Suprapubic skin (tissue), 4 donors: Measurements from ENCODE around the gene TRIM60. TPM values are rescaled to one million over a fixed set of nuclear protein-coding genes. Genes with fewer than 3 reads are reported as not detected.
"Not testable (repeated sequence)": the region's sequence is repeated elsewhere in the genome, so short reads cannot be mapped to it uniquely, and the experiment has no call there.

Source experiments
- DNase-seq, 2 donors: peaks; one replicate each; pipeline ENCODE4 v3.0.0-alpha.2; 2019; ENCODE audit warnings: low spot score in 2 of 2
- H3K27ac ChIP-seq: fragments of 200-600 bp; sonication (generic); one replicate; pipeline ENCODE4 v1.5.1; 2019
- H3K27me3 ChIP-seq: fragments of 200-600 bp; sonication (generic); one replicate; pipeline ENCODE4 v1.5.1; 2019
- H3K36me3 ChIP-seq: fragments of 200-600 bp; sonication (generic); one replicate; pipeline ENCODE4 v1.5.1; 2019
- H3K4me1 ChIP-seq: fragments of 200-600 bp; sonication (generic); one replicate; pipeline ENCODE4 v1.5.1; 2019
- H3K4me3 ChIP-seq: fragments of 200-600 bp; sonication (generic); one replicate; pipeline ENCODE4 v1.5.1; 2019; ENCODE audit warnings: mild to moderate bottlenecking
- H3K9me3 ChIP-seq: fragments of 200-600 bp; sonication (generic); one replicate; pipeline ENCODE4 v1.5.1; 2019
- EP300 ChIP-seq: sonication (generic); formaldehyde crosslinking; IDR thresholded peaks from one replicate; pipeline ENCODE4 v1.6.1; 2017; ENCODE audit warnings: antibody characterized with exemption
- POLR2A ChIP-seq, 2 donors: fragments of 450-650 bp; IDR thresholded peaks; one replicate each; pipeline ENCODE4 v1.6.1; 2017; ENCODE audit warnings: antibody characterized with exemption in 2 of 2, mild to moderate bottlenecking in 2 of 2, moderate library complexity in 2 of 2
- POLR2AphosphoS5 ChIP-seq, 3 donors: sonication (generic); formaldehyde crosslinking; IDR thresholded peaks; one replicate each; pipeline ENCODE4 v1.6.1; 2017; ENCODE audit warnings: antibody characterized with exemption in 3 of 3
- WGBS: methylation state at CpG from one replicate; pipeline ENCODE4 v1.1.5; 2018; 5-methylcytosine and 5-hydroxymethylcytosine counted together
- total RNA-seq, 4 donors: library from RNA; depleted of rRNA; stranded (reverse); fragments of >200 nt; gene quantifications; one replicate each; pipeline ENCODE4 v1.1.0, GENCODE V29; 2016
- TF ChIP-seq, protein P1 (sequence below), 2 donors: fragments of 200-600 bp in 1 of 2; fragments of 450-650 bp in 1 of 2; sonication (generic) in 1 of 2; IDR thresholded peaks; one replicate each; pipeline ENCODE4 v1.5.1; 2016 to 2019; ENCODE audit warnings: antibody characterized with exemption in 2 of 2, mild to moderate bottlenecking in 1 of 2, moderate library complexity in 1 of 2

TRIM60 gene
- total RNA-seq, 4 donors from 2014 or later, result not detected

DNA sequence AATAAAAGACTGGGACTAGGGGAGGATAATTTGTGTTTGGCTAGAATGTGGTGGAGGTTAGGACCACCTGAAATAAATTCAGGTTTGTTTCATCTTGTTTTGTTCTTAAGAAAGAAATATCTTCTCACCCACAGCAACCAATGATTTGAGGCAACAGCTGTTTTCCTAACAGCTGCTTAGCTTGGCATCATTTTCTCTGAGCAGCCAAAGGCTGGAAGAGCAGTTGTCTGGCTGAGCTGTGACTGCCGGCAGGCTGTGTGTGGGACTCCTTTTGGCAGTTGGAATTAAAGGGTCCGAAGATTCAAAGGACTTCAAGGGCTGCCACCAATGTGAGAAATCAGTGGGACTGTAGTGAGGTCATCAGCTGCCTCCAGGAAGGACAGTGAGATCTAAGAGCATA is 26.9 kb downstream of the TRIM60 start:
- TF ChIP-seq POLR2AphosphoS5 (IDR thresholded peaks at IDR 0.05), result no peak
- TF ChIP-seq, protein P1, sequence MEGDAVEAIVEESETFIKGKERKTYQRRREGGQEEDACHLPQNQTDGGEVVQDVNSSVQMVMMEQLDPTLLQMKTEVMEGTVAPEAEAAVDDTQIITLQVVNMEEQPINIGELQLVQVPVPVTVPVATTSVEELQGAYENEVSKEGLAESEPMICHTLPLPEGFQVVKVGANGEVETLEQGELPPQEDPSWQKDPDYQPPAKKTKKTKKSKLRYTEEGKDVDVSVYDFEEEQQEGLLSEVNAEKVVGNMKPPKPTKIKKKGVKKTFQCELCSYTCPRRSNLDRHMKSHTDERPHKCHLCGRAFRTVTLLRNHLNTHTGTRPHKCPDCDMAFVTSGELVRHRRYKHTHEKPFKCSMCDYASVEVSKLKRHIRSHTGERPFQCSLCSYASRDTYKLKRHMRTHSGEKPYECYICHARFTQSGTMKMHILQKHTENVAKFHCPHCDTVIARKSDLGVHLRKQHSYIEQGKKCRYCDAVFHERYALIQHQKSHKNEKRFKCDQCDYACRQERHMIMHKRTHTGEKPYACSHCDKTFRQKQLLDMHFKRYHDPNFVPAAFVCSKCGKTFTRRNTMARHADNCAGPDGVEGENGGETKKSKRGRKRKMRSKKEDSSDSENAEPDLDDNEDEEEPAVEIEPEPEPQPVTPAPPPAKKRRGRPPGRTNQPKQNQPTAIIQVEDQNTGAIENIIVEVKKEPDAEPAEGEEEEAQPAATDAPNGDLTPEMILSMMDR (IDR thresholded peaks at IDR 0.05), result no peak
- no peak for TF ChIP-seq EP300
- TF ChIP-seq POLR2A (IDR thresholded peaks at IDR 0.05), result no peak
- no peaks in the 10 kb centered on the region for H3K27me3 ChIP-seq
- 43% methylated on average over 2 of the region's 2 CpGs for WGBS

DNA sequence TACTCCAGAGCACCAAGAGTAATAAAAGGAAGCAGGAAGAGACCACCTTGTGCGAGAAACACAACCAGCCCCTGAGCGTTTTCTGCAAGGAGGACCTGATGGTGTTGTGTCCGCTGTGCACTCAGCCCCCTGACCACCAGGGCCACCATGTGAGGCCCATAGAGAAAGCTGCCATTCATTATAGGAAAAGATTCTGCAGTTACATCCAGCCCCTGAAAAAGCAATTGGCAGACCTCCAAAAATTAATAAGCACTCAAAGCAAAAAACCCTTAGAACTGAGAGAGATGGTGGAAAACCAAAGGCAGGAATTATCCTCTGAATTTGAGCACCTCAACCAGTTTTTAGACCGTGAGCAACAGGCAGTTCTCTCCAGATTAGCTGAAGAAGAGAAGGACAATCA is 27.6 kb downstream of the TRIM60 start:
- Histone ChIP-seq H3K27ac (no peak overlapping the region), H3K4me1 (no peaks in the 10 kb centered on the region), H3K36me3 (no peaks in the 10 kb centered on the region), H3K4me3 (no peak overlapping the region), H3K9me3 (no peaks in the 10 kb centered on the region), H3K27me3 (no peaks in the 10 kb centered on the region)
- TF ChIP-seq EP300 (no peak), POLR2A (IDR thresholded peaks at IDR 0.05) (no peak), POLR2AphosphoS5 (IDR thresholded peaks at IDR 0.05) (no peak)
- TF ChIP-seq, protein P1 (IDR thresholded peaks at IDR 0.05), result no peak
- 74% methylated on average over 4 of the region's 4 CpGs for WGBS
- DNase-seq, result no peak

More for the DNA sequence above, 26.9 kb downstream of the TRIM60 start:
- Histone ChIP-seq H3K4me1 (no peaks in the 10 kb centered on the region), H3K4me3 (no peak overlapping the region), H3K9me3 (no peaks in the 10 kb centered on the region), H3K36me3 (no peaks in the 10 kb centered on the region), H3K27ac (no peak overlapping the region)
- no peak for DNase-seq

DNA sequence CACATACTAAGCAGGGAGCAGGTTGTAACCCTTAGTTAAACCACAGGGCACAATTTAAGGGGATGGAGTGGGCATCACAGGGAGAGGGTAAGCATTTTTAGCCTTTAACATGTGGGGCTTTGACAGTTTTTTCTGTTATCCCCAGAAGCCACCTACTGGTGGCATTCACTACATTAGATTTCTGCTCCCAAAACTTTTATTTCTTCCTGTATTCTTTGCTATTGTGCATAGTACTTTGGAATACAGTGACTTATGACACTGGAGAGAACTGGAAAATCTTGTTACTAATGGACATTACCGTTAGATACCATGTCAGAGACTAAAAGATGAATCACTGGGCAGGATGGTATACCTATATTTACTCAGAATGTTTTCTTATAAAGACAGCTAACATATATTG is 29.1 kb downstream of the TRIM60 start:
- no peak for DNase-seq
- Histone ChIP-seq H3K4me3 (no peak overlapping the region), H3K9me3 (no peaks in the 10 kb centered on the region), H3K27me3 (no peaks in the 10 kb centered on the region), H3K27ac (no peak overlapping the region), H3K4me1 (no peaks in the 10 kb centered on the region), H3K36me3 (no peaks in the 10 kb centered on the region)
- TF ChIP-seq, protein P1 (IDR thresholded peaks at IDR 0.05), result no peak
- TF ChIP-seq EP300 (no peak), POLR2AphosphoS5 (IDR thresholded peaks at IDR 0.05) (no peak), POLR2A (IDR thresholded peaks at IDR 0.05) (no peak)
- 33% methylated on average over 1 of the region's 1 CpG for WGBS

DNA sequence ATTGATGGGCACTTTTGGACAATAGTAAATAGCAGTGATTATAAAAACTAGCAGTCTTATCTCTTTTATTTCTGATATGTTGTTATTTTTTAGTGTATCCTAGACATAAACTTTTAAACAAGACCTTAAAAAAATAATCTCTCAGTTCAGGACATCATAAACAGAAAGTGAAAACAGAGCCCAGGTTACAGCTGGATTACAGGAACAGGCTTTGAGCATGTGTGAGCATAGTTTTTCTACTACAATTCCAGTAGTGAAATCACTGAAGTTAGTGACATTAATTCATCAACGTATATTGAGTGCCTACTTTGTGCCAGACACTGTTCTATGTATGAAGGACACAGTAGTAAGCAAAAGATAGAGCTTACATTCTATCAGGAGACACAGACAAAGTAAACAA is 38.8 kb downstream of the TRIM60 start:
- no peak for TF ChIP-seq POLR2AphosphoS5 (IDR thresholded peaks at IDR 0.05)
- no peak for TF ChIP-seq EP300
- TF ChIP-seq, protein P1 (IDR thresholded peaks at IDR 0.05), result no peak
- TF ChIP-seq POLR2A (IDR thresholded peaks at IDR 0.05), result no peak
- Histone ChIP-seq H3K4me3 (no peak overlapping the region), H3K36me3 (no peaks in the 10 kb centered on the region), H3K27ac (no peak overlapping the region), H3K9me3 (no peaks in the 10 kb centered on the region), H3K4me1 (no peaks in the 10 kb centered on the region), H3K27me3 (no peaks in the 10 kb centered on the region)
- no peak for DNase-seq
- 61% methylated on average over 1 of the region's 1 CpG for WGBS

DNA sequence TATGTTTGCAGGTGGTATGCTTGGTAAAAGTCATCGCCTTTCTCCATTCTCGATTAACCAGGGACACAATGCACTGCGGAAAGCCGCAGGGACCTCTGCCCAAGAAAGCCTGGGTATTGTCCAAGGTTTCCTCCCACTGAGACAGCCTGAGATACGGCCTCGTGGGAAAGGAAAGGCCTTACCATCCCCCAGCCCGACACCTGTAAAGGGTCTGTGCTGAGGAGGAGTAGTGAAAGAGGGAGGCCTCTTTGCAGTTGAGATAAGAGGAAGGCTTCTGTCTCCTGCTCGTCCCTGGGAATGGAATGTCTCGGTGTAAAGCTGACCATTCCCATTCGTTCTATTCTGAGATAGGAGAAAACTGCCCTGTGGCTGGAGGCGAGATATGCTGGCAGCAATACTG is 41.5 kb downstream of the TRIM60 start:
- not testable (repeated sequence) for H3K27ac ChIP-seq, H3K4me1 ChIP-seq, DNase-seq, H3K4me3 ChIP-seq, H3K27me3 ChIP-seq, H3K9me3 ChIP-seq
- H3K36me3 ChIP-seq, result peaks cover 22% of the 10 kb centered on the region
- WGBS, result 73% methylated on average over 11 of the region's 11 CpGs

DNA sequence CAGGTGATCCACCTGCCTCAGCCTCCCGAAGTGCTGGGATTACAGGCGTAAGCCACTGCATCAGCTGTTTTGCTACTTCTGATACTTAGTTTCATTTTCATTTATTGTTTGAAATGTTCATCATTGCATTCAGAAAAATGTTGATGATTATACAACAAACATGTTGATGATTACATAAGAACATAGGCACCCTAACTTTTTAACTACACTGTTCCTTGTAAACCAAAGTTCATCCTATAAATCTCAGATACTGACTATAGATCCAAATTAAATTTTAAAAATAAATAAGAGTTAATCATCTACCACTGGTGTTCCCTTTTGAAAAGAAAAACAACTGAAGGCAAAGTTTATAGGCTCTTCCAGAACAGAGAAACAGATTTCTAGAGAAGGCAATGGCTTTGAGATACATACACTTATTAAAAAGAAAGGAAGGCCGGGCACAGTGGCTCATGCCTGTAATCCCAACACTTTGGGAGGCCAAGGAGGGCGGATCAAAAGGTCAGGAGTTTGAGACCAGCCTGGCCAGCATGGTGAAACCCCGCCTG is 45.3 kb downstream of the TRIM60 start:
- WGBS, result 94% methylated on average over 5 of the region's 5 CpGs
- Histone ChIP-seq H3K4me3 (no peak overlapping the region), H3K9me3 (no peaks in the 10 kb centered on the region), H3K36me3 (peaks cover 41% of the 10 kb centered on the region), H3K4me1 (no peaks in the 10 kb centered on the region), H3K27ac (no peak overlapping the region), H3K27me3 (no peaks in the 10 kb centered on the region)
- no peak for DNase-seq
- TF ChIP-seq, protein P1 (IDR thresholded peaks at IDR 0.05), result no peak
- TF ChIP-seq POLR2AphosphoS5 (IDR thresholded peaks at IDR 0.05) (no peak), EP300 (no peak), POLR2A (IDR thresholded peaks at IDR 0.05) (no peak)
